ENCODE results near the gene GRID1.
A peak's percentile ranks its signal among the peaks of the same experiment; 100 is the strongest.

Gene GRID1

DNA sequence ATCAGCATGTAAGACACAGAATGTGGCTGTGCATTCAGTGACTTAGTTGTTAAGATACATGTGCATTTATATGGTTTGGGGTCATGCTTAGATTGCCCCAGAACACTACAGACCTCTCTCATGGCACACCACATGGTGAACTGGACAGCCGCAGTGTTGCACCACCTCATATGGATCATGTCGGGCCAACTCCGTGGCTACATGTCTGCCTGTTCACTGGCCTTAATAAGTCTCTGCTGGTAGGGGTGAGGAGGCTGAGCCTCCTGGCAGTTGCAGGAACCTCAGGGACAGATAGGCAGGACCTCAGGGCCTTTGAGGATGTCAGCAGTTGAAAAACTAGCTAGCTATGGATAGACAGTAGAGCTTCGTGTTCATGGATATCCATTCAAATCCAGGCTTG is 751.0 kb downstream of the GRID1 start:
- TF ChIP-seq, protein P1, sequence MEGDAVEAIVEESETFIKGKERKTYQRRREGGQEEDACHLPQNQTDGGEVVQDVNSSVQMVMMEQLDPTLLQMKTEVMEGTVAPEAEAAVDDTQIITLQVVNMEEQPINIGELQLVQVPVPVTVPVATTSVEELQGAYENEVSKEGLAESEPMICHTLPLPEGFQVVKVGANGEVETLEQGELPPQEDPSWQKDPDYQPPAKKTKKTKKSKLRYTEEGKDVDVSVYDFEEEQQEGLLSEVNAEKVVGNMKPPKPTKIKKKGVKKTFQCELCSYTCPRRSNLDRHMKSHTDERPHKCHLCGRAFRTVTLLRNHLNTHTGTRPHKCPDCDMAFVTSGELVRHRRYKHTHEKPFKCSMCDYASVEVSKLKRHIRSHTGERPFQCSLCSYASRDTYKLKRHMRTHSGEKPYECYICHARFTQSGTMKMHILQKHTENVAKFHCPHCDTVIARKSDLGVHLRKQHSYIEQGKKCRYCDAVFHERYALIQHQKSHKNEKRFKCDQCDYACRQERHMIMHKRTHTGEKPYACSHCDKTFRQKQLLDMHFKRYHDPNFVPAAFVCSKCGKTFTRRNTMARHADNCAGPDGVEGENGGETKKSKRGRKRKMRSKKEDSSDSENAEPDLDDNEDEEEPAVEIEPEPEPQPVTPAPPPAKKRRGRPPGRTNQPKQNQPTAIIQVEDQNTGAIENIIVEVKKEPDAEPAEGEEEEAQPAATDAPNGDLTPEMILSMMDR (IDR thresholded peaks at IDR 0.05; ENCODE audit: extremely low read depth, insufficient read depth, missing control alignments) = no peak
- DNase-seq (ENCODE audit: low spot score) = no peak
- in situ Hi-C loops (cut with MboI; ENCODE audit: low pct_unique_long_range_greater_than_20kb, low sequenced_read_pairs, unreplicated experiment) = no loop called here

GRCh38 chr10:85614981-85615380 is 751.6 kb downstream of the GRID1 start:
- in situ Hi-C loops (cut with MboI; ENCODE audit: low pct_unique_long_range_greater_than_20kb, low sequenced_read_pairs, unreplicated experiment) = no loop called here
- no peak for DNase-seq (ENCODE audit: low spot score)
- TF ChIP-seq, protein P1 (IDR thresholded peaks at IDR 0.05; ENCODE audit: extremely low read depth, insufficient read depth, missing control alignments) = no peak

DNA sequence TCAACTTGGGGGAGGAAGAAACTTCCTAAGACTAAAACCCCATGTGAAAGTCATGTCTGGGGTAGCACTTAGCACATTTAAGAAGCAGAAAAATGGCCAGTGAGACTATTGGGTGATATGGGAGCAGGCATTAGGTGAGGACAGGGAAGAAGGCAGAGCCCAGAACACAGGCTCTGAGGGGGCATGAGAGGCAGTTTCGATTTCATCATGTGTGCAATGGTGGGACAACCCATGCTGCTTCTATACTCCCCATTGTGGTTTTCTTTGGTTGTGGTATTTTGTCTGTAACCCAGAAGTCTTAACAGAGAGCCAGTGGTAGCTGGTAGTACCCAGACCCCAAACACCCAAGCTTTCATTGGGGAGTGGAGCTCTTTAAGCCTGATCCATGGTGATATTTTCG is 752.0 kb downstream of the GRID1 start:
- in situ Hi-C loops (cut with MboI; ENCODE audit: low pct_unique_long_range_greater_than_20kb, low sequenced_read_pairs, unreplicated experiment) = no loop called here
- TF ChIP-seq, protein P1 (IDR thresholded peaks at IDR 0.05; ENCODE audit: extremely low read depth, insufficient read depth, missing control alignments) = no peak
- no peak for DNase-seq (ENCODE audit: low spot score)

GRCh38 chr10:85613391-85613790 is 753.2 kb downstream of the GRID1 start:
- DNase-seq (ENCODE audit: low spot score) = no peak
- in situ Hi-C loops (cut with MboI; ENCODE audit: low pct_unique_long_range_greater_than_20kb, low sequenced_read_pairs, unreplicated experiment) = no loop called here
- TF ChIP-seq, protein P1 (IDR thresholded peaks at IDR 0.05; ENCODE audit: extremely low read depth, insufficient read depth, missing control alignments) = no peak

DNA sequence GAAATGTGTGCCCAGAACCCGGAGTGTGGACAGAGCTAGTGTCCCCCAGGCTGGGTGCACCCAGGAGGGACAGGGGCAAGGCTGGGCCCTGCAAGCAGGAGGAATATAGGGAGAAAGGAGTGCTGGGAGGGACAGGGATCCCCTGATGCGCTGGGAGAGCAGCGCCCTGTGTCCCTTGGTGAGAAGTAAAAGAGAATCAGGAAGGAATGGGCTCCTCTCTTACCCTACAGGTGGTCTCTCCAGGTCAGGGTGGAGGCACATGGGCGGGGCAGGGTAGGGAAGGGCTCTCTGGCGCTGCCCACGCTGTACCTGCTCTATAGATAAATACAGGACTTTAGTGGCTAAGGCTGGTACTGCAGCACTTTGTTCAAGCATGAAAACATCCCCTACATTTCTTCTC is 753.8 kb downstream of the GRID1 start:
- in situ Hi-C loops (cut with MboI; ENCODE audit: low pct_unique_long_range_greater_than_20kb, low sequenced_read_pairs, unreplicated experiment) = no loop called here
- TF ChIP-seq, protein P1 (IDR thresholded peaks at IDR 0.05; ENCODE audit: extremely low read depth, insufficient read depth, missing control alignments) = no peak
- DNase-seq (ENCODE audit: low spot score) = no peak

GRCh38 chr10:85612378-85612775 is 754.2 kb downstream of the GRID1 start:
- in situ Hi-C loops (cut with MboI; ENCODE audit: low pct_unique_long_range_greater_than_20kb, low sequenced_read_pairs, unreplicated experiment) = no loop called here
- TF ChIP-seq, protein P1 (IDR thresholded peaks at IDR 0.05; ENCODE audit: extremely low read depth, insufficient read depth, missing control alignments) = no peak
- peak; percentile 31 for DNase-seq (ENCODE audit: low spot score)
